Karpas-422 (cell line): ENCODE measurements around the gene HOXB6. TPM values are rescaled to one million over a fixed set of nuclear protein-coding genes. Genes with fewer than 3 reads are reported as not detected.

Source experiments
- small RNA-seq: library from RNA; depleted of rRNA; stranded (forward); fragments of <200 nt; gene quantifications from one replicate; pipeline ENCODE3, GENCODE V24; 2014
- total RNA-seq: library from RNA; depleted of rRNA; stranded (reverse); fragments of >200 nt; shearing (Covaris generic); gene quantifications from 2 replicates; pipeline ENCODE4 v1.2.3, GENCODE V29; 2014; ENCODE audit warnings: low replicate concordance; rRNA removed

The HOXB6 gene
- total RNA-seq, 1 experiment from 2014 or later = 0.48 TPM

Small RNAs within 50 kb of the gene (small RNA-seq; reads per million reads assigned to genes)
- not detected for gene MIR196A1

Other genes with a start within 250 kb of the HOXB6 start
- 1.2 and 1.8 TPM in 2 replicates for gene SKAP1, start 174.8 kb downstream of the HOXB6 start, total RNA-seq
- gene HOXB1, start 74.0 kb downstream of the HOXB6 start, total RNA-seq = not detected in 2 replicates
- gene HOXB2, start 59.9 kb downstream of the HOXB6 start, total RNA-seq = not detected in 2 replicates
- 4.3 and 6.6 TPM in 2 replicates for gene HOXB4, start 26.6 kb downstream of the HOXB6 start, total RNA-seq
- 0.97 and 6.6 TPM in 2 replicates for gene HOXB3, start 14.7 kb downstream of the HOXB6 start, total RNA-seq
- gene HOXB5, start 11.2 kb downstream of the HOXB6 start, total RNA-seq = not detected in 2 replicates
- gene HOXB7, start 6.0 kb upstream of the HOXB6 start, total RNA-seq = 9.7 and 12.1 TPM in 2 replicates
- 4.2 TPM in 1 of 2 replicates, not detected in the other for gene HOXB8, start 10.3 kb upstream of the HOXB6 start, total RNA-seq
- gene HOXB9, start 21.4 kb upstream of the HOXB6 start, total RNA-seq = 0.82 and 3.1 TPM in 2 replicates
- gene PRAC1, start 117.5 kb upstream of the HOXB6 start, total RNA-seq = not detected in 2 replicates
- not detected in 2 replicates for gene PRAC2, start 118.2 kb upstream of the HOXB6 start, total RNA-seq
- gene HOXB13, start 123.8 kb upstream of the HOXB6 start, total RNA-seq = not detected in 2 replicates
- not detected in 2 replicates for gene TTLL6, start 212.2 kb upstream of the HOXB6 start, total RNA-seq
- gene CALCOCO2, start 226.0 kb upstream of the HOXB6 start, total RNA-seq = 21.8 and 29.7 TPM in 2 replicates